Nucleus accumbens (tissue), 56 donors: ENCODE measurements around the gene PCSK4.
"Not testable (repeated sequence)": the region's sequence is repeated elsewhere in the genome, so short reads cannot be mapped to it uniquely, and the experiment has no call there.

Experiments
- DNase-seq, 56 donors: peaks; one replicate each; lab custom pipeline; 2025; lab: John Stamatoyannopoulos, UW

Gene PCSK4

DNA sequence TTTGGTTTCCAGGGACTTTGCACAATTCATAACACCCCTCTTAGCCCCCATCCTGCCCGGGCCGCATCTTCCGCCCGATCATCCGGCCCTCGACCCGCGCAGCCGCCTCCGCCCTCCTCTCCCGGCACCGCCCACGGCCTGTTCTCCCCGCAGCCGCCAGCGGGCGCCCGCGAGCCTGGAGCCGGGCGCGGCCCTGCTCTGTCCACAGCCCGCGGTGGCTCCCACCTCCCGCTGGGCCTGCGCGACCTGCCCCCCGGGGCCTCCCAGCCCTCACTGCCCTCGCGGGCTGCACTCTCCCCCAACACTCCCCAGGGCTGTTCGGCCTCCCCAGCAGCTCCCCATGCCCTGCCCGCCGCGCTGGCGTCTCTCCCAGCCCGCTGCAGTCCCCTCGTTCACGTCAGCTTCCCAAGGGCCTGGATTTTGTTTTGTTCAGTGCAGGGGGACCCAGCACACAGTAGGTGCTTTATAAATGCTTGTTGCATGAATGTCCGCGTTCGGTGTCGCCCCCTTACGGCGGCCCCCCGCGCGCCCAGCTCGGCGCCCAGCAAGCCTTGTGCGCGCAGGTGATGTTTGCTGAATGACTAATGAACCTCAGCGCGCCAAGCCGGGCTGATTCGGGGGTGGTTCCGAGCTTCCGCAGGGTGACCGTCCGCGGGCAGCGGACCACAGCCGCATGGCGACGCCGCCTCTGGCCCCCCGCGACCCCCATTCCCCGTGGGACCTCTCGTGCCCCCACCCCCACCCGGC lies 44.8 kb downstream of the PCSK4 start:
- DNase-seq, result peak in 48 of 56 donors; percentile 17 to 83 (median 57)

DNA sequence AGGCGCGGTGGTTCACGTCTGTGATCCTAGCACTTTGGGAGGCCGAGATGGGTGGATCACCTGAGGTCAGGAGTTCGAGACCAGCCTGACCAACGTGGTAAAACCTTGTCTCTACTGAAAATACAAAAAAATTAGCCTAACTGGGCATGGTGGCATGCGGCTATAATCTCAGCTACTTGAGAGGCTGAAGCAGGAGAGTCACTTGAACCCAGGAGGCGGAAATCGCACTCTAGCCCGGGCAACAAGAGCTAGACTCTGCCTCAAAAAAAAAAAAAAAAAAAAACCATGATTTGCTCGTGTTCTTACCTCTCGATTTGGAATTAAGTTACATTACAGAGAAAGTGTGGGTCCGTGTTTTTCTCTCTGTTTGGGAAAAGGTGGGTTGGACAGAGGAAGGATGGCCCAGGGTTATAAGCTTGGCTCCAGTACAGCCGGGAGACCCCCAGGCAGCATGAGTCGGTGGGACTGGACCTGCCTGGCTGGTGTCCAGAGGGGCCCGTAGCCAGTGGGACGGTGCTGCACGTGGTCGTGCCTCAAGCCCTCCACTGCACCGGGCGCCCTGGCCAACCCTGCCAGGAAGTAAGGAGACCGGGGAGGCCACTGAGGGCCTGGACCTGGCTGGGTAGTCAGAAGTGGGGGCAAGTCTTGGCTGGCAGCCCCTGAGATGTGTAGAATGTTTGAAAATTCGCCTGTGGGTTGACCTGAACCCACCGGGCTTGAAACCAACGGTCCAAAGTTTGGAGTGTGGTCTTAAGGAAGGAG lies 48.3 kb downstream of the PCSK4 start:
- DNase-seq, result no peak

DNA sequence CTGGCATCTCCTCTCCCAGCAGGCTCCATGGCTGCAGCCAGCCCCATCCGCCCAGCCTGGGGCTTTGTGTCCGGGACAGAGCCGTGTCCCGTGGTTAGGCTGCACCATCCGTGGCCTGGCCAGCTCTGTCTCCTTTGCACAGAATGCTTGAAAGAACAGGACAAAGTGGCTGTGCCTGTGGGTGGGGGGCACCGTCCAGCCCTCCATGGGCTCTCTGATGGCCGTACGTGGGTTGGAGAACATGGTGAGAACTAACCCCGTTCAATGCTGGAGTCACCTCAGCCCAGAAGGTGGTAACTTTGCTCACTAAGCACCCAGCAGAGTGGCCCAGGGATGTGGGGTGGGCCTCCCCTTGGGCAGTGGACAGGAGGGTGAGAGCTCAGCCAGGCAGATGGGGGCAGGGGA lies 49.1 kb downstream of the PCSK4 start:
- no peak for DNase-seq

DNA sequence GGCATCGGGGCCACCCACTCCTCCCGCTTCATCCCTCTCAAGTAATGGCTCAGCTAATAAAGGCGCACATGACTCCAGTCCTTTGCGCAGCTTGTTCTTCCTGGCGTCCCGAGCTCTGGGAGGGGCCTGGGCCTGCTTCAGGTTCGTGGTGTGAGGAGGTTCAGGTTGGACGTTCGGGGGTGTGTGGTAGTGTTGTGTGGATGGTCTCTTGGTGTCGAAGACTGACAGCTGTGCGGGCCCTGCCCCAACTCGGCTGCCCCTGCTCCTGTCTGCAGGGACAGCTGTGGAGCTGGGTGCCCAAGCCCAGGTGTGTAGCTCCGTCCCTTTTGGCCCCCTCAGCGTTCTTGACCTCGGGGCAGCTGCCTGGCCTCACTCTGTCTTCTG lies 49.7 kb downstream of the PCSK4 start:
- no peak for DNase-seq

DNA sequence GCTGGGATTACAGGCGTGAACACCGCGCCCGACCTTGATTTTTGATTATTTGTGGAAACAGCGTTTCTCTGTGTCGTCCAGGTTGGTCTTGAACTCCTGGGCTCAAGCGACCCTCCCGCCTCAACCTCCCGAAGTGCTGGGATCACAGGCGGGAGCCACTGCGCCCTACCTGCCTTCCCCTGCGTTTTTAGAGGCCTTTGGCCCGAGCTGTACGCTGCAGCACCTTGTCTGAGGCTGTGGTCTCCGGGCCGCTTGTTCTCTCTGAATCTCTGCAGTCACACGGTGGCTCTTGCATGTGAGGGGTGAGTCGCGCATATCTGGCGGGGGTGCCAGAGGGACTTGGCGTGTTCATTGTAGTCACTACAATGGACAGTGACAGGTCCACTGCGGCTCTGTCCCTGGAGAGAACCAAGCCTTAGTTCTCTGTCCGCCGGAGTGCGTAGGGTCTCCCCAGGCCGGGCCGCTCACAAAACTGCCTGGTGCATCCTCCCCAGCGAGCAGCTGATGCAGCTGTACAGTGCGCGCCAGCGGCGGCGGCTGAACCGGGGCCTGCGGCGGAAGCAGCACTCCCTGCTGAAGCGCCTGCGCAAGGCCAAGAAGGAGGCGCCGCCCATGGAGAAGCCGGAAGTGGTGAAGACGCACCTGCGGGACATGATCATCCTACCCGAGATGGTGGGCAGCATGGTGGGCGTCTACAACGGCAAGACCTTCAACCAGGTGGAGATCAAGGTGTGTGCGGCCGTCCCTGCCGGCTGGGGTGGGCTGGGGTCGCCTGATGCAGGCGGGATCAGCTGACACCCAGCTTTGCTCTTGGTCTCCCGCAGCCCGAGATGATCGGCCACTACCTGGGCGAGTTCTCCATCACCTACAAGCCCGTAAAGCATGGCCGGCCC lies 50.4 kb downstream of the PCSK4 start:
- not testable (repeated sequence) for DNase-seq

DNA sequence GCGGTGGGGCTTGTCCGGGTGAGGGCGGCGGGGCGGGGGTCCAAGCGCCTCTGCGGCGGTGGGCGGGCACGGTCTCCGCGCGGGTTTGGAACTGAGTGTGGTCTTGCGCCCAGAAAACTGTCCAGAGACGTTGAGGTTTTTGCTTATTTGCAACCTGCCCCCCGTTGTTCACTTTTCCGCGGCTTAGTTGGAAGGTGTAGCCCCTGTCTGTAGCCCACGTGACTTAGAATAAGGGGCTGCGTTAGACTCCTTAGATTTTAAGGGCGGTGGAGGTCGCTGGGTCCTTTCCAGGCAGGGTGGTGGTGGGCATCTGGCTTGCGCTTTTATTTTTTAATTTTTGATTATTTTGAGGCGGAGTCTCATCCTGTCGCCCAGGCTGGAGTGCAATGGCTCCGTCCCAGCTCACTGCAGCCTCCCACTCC lies 51.2 kb downstream of the PCSK4 start:
- DNase-seq, result no peak

DNA sequence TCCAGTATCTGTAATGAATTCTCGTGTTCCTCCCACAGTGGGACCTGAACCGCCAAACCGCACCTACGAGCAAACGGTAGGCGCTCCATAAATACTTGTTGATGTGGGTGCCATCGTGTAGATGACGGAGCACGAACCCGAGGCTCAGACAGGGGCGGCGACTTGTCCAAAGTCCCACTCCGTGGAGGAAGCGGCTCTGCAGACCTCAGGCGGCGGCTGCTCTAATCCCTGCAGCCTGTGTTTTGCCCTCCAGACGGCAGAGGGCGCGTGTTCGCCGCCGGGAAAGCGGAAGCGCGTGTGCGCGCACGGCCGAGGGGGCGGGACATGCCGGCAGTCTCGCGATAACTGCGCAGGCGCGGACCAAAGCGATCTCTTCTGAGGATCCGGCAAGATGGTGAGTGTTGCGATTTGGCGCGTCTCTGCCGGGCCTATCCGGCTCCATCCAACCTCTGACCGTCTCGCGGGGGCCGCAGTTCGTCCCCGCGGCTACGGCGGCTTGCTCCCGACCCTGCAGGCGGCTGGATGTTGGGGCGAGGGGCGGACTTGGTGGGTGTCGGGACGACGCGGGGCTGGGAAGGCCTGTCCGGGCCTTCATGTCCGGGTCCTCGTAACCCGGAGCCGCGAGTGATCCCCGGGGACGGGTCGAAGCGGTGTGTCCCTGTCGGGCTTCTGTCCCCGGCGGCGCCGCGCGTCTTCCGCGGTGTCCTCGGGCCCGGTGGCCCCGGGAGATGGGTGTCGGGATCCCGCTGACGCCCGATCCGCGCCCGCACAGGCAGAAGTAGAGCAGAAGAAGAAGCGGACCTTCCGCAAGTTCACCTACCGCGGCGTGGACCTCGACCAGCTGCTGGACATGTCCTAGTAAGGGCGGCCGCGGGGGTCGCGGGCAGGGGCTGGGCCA lies 51.9 kb downstream of the PCSK4 start, which contains the start of gene RPS15:
Gene RPS15, plus strand, starts transcription at position 362 of the 898 bp plus-strand sequence. Its CDS starts 30 bp downstream, at position 392.
- DNase-seq, result peak; percentile 41 to 95 (median 88)

DNA sequence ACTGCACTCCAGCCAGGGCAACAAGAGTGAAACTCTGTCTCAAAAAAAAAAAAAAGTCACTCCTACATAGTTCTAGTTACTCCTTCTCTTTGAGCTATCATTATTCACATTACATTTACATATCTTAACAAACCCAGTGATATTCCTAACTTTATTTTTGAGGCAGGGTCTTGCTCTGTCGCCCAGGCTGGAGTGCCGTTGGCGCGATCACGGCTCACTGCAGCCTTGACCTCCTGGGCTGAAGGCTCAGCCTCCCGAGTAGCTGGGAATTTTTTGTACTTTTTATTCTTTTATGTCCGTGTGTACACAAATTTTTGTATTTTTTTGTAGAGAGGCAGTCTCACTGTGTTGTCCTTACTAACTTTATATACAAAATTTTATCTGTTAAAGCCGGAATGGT lies 52.5 kb downstream of the PCSK4 start:
- DNase-seq, result no peak

DNA sequence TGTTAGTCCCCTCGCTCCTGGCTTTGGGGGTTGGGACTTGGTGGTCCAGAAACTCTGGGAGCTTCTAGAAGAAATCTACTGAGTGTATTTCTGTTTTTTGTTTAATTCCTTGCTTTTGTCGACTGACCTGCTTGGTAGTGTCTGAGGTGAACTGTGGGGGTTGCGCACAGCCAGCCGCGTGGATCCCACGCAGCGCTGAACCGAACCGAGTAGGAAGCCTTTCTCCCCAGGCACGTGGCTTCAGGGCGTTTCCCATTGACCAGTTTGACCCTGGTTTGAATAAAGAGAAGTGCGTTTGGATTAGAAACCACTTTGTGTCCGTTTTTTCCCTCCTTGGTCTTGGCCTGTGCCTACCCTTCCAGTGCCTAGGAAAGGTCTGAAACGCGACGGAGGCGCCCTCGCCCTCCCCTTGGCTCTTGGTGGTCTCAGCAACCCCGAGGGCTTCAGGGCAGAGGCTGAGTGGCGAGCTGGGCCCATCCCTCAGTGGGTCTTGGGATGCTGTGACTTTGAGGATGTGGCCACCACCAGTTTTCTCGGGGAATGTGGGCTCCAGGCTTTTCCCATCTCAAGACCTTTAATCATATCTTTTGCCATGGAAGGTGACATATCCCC lies 54.7 kb downstream of the PCSK4 start:
- no peak for DNase-seq

DNA sequence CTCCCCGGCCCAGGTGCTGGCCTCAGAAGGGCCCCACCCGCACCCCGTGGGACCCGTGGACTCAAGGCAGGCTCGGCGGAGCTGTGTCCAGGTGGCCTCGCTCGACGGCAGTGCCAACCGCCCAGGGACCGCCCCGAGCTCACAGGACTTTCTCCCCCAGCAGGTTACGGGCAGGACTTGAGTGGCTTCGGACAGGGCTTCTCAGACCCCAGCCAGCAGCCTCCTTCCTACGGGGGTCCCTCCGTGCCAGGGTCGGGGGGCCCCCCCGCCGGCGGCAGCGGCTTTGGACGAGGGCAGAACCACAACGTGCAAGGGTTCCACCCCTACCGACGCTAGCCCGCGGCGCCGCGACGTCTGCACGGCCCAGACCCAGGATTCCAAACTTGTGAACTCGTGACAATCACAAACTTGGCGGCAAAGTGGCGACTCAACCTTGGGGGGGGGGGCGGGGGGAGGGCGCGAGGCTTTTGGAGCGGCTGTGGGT lies 55.5 kb downstream of the PCSK4 start:
- DNase-seq, result no peak

DNA sequence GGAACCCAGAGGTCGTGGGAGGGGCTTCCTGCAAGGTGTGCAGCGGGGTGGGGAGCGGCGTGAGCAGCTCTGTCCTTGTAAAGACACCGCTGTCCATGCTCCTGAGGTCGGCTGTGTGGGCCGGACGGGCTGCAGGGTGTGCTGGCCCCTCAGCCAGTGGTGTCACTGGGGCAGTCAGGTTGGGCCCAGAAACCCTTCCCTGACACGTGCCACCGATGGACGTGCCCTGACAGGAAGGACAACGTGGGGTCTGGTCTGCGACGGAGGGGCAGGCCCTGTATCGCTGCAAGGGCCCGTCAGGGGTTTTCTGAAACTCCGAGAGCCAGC lies 56.1 kb downstream of the PCSK4 start:
- DNase-seq, result no peak

DNA sequence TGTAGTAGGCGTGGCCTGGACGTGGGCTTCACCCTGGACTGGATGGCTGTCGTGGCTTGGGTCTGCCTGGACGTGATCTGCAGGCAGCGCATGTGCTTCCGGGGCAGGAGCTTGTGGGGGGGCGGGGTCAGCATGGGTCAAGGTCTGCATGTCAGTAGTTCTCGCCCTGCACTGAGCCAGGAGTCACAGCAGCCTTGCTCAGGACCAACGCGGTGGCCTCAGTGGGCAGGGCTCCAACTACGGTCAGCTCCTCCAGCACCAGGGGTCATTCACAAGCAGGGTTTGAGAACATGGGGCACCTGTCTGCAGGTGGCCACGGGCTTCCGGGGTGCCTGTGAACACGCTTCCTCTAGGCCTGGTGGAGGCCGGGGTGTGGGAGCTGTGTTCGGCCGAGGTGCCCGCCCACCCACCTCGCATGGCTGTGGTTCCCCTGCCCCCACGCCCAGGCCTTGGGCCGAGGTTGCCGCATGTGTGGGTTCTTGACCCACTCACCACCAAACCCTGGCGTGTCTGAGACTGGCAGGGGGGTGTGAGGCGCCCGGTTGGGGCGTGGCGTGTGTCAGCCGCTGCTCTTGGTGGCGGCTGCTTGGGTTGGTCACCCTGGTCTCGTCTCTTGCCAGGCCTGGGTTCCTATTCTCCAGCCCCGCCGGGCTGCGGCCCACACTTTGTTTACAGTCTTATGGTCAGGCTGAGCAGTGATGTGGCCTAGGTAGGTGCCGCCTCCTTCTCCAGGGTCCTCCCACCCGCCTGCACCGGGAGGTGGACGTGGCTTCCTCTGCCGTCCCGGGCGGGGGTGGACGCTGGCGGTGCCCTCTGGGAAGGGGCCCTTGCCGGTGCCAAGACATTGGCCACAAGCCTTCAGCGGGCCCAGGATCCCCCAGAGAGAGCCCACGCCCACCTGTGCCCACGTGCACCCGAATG lies 56.8 kb downstream of the PCSK4 start:
- DNase-seq, result no peak

DNA sequence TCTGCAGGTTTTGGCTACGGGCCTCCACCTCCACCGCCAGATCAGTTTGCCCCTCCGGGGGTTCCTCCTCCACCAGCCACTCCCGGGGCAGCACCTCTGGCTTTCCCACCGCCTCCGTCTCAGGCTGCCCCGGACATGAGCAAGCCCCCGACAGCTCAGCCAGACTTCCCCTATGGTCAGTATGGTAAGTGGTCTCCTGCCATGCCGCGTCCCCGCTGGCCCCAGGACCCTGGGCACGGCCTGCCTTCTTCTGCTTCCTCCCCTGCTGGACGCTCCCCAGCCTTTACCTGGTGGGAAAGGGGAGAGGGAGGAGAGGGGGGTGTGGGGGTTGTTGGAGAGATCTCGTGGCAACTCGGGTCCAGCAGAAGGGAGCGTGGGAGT lies 57.7 kb downstream of the PCSK4 start:
- no peak for DNase-seq

DNA sequence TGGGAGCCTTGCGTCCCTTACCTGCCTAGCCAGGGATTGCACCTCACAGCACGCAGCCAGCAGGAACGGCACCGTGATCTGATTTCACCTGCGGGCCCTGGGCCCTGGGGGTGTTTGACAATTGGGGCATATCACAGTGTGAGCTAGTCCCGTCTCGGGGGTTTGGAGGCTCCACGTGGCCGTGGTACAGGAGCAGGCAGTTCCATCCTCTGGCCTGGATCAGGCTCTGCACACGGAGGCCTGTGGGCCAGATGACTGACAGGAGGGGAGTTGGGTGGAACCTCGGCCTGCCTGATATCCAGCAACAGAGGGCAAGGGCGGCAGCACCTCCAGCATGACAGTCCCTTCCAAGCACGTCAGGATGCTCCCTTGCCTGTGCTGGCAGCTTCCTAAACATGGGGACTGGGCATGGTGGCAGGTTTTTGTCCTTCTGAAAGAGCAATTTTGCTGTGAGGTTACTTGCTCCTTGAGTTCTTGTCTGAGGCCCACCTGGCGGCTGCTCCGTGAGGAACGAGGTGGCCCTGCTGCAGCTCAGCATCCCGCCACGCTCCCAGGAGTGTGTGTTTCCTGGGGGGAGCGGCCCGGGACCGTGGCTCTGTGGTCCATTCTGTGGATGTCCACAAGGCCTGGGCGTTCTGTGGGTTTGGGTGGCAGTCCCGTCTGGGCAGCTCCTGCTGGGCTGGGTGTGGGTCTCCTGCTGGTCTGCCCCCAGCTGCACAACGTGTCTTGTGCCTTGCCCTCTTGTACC lies 58.2 kb downstream of the PCSK4 start:
- no peak for DNase-seq
